MM.1S (cell line): Measurements from ENCODE around the gene C3.

Experiments
- DNase-seq: peaks from one replicate; pipeline ENCODE4 v3.0.0-alpha.2; 2015
- H2AFZ ChIP-seq: fragments of 300-600 bp; sonication (generic); 2 replicates; pipeline ENCODE4 v1.6.0; 2016; ENCODE audit warnings: antibody characterized with exemption, low read length
- H3F3A ChIP-seq: fragments of 300-600 bp; sonication (generic); 2 replicates; pipeline ENCODE4 v1.6.1; 2016; ENCODE audit warnings: mild to moderate bottlenecking, antibody characterized with exemption, low read length, moderate library complexity, mixed read lengths; ENCODE audit not compliant: insufficient read depth
- H3K27ac ChIP-seq: fragments of 300-600 bp; sonication (generic); 2 replicates; pipeline ENCODE4 v1.5.1; 2016; ENCODE audit warnings: mild to moderate bottlenecking, low read length
- H3K27me3 ChIP-seq: fragments of 300-600 bp; sonication (generic); replicated peaks from 2 replicates; pipeline ENCODE4 v1.6.0; 2016; ENCODE audit warnings: low read length; ENCODE audit not compliant: insufficient read depth
- H3K36me3 ChIP-seq: fragments of 300-600 bp; sonication (generic); replicated peaks from 2 replicates; pipeline ENCODE4 v1.6.1; 2016; ENCODE audit warnings: mild to moderate bottlenecking, low read length, mixed read lengths; ENCODE audit not compliant: insufficient read depth
- H3K4me1 ChIP-seq: fragments of 300-600 bp; sonication (generic); 2 replicates; pipeline ENCODE4 v1.6.1; 2016; ENCODE audit warnings: low read length, mixed read lengths
- H3K4me2 ChIP-seq: fragments of 300-600 bp; sonication (generic); 2 replicates; pipeline ENCODE4 v1.6.0; 2016; ENCODE audit warnings: low read depth, low read length
- H3K4me3 ChIP-seq: fragments of 300-600 bp; sonication (generic); 2 replicates; pipeline ENCODE4 v1.5.1; 2016; ENCODE audit warnings: low read length, mixed read lengths
- H3K79me2 ChIP-seq: fragments of 300-600 bp; sonication (generic); 2 replicates; pipeline ENCODE4 v1.6.1; 2016; ENCODE audit warnings: mixed run types, low read length, mixed read lengths
- H3K9ac ChIP-seq: fragments of 300-600 bp; sonication (generic); 2 replicates; pipeline ENCODE4 v1.6.1; 2016; ENCODE audit warnings: low read length, mixed read lengths
- H3K9me2 ChIP-seq: fragments of 300-600 bp; sonication (generic); replicated peaks from 2 replicates; pipeline ENCODE4 v1.6.1; 2016; ENCODE audit warnings: mild to moderate bottlenecking, low read length, mixed read lengths; ENCODE audit not compliant: insufficient read depth
- H3K9me3 ChIP-seq: fragments of 300-600 bp; sonication (generic); replicated peaks from 2 replicates; pipeline ENCODE4 v1.6.1; 2016; ENCODE audit warnings: mild to moderate bottlenecking, low read length, mixed read lengths; ENCODE audit not compliant: insufficient read depth
- H4K20me1 ChIP-seq: fragments of 300-600 bp; sonication (generic); 2 replicates; pipeline ENCODE4 v1.6.1; 2016; ENCODE audit warnings: mild to moderate bottlenecking, low read length, moderate library complexity, mixed read lengths; ENCODE audit not compliant: insufficient read depth
- EZH2 ChIP-seq: fragments of 300-600 bp; sonication (generic); optimal IDR thresholded peaks from 2 replicates; pipeline ENCODE3; 2017; ENCODE audit warnings: low read depth, mild to moderate bottlenecking, antibody characterized with exemption, low read length, mixed read lengths
- EZH2phosphoT487 ChIP-seq: fragments of 300-600 bp; sonication (generic); IDR thresholded peaks from 2 replicates; pipeline ENCODE4 v1.6.1; 2018; ENCODE audit warnings: antibody characterized with exemption, low read length
- TF ChIP-seq, protein P1 (sequence below): fragments of 300-600 bp; sonication (generic); IDR thresholded peaks from 2 replicates; pipeline ENCODE4 v1.5.1; 2016; ENCODE audit warnings: antibody characterized with exemption, low read length, mixed read lengths

Gene C3

DNA sequence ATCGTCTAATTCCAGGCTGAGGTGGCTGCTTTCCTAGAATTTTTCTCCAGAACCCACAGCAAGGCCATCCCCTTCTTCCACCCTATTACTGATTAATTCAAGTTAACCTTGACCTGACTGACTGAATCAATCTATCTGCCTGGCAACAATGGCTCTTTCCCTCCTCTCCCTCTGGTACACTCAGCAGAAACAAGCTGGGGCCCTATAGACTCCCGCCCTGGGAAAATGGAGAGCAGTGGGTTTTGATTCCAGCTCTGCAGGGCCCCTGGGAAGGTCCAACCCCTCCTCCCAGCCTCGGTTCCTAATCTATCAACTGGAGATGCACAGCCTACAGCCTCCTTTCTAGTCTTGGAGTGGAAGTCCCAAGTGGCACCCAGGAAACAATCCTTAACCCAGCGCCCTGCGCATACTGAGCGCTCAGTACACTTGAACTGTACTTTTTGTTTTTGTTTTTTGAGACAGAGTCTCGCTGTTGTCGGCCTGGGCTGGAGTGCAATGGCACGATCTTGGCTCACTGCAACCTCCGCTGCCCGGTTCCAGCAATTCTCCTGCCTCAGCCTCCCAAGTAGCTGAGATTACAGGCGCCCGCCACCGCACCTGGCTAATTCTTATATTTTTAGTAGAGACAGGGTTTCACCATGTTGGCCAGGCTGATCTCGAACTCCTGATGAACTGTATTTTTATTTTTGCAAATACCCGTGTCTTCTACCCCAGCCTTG, 5.2 kb upstream of the C3 start:
- H3K4me2 ChIP-seq: no peak overlapping the region
- no peaks in the 10 kb centered on the region for H4K20me1 ChIP-seq
- no peaks in the 10 kb centered on the region for H3K9me3 ChIP-seq
- TF ChIP-seq, protein P1, sequence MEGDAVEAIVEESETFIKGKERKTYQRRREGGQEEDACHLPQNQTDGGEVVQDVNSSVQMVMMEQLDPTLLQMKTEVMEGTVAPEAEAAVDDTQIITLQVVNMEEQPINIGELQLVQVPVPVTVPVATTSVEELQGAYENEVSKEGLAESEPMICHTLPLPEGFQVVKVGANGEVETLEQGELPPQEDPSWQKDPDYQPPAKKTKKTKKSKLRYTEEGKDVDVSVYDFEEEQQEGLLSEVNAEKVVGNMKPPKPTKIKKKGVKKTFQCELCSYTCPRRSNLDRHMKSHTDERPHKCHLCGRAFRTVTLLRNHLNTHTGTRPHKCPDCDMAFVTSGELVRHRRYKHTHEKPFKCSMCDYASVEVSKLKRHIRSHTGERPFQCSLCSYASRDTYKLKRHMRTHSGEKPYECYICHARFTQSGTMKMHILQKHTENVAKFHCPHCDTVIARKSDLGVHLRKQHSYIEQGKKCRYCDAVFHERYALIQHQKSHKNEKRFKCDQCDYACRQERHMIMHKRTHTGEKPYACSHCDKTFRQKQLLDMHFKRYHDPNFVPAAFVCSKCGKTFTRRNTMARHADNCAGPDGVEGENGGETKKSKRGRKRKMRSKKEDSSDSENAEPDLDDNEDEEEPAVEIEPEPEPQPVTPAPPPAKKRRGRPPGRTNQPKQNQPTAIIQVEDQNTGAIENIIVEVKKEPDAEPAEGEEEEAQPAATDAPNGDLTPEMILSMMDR: no peak
- no peak for TF ChIP-seq EZH2phosphoT487
- TF ChIP-seq EZH2: no peak
- H3K4me3 ChIP-seq: no peak overlapping the region
- H3K9me2 ChIP-seq: no peaks in the 10 kb centered on the region
- H3K27me3 ChIP-seq: peaks cover 15% of the 10 kb centered on the region; the same call in 1 of the 2 replicates
- no peaks in the 10 kb centered on the region for H3K36me3 ChIP-seq
- H3K4me1 ChIP-seq: peaks cover 9% of the 10 kb centered on the region
- H3F3A ChIP-seq: no peaks in the 10 kb centered on the region; the same call in 1 of the 2 replicates
- H3K9ac ChIP-seq: no peak overlapping the region
- DNase-seq: no peak
- H2AFZ ChIP-seq: no peak overlapping the region
- H3K79me2 ChIP-seq: no peaks in the 10 kb centered on the region
- no peak overlapping the region for H3K27ac ChIP-seq

DNA sequence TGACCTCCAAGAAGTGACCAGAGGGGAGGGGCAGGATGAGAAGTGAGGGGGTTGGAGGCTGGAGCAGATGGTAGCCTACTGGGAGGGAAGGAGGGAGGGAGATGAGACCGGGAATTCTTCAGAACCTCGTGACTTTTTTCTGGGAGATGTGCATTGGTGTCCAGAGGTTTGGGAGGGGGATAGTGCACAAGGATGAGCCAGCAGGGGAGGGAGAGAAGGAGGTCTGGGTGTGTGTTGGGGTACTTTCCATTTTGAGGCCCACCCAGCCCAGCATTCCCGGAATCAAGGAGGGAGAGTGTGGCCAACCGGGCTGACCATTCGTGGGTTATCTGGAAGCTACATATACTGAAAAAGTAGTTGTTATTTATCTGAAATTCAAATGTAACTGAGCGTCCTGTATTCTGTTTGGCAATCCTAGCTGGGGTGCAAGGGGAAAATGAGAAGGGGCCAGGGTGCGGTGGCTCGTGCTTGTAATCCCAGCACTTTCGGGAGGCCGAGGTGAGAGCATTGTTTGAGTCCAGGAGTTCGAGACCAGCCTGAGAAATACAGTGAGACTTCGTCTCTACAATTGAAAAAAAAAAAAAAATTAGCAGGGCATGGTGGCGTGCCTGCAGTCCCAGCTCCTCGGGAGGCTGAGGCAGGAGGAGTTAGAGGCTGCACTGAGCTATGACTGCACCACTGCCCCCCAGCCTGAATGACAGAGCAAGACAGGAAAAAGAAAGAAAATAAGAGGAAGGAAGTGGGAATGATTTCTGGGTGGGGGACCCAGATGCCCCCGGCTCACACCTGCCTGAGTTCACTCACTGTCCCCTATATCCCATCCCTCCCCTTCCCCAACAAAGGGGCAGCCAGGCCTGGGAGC, 4.4 kb upstream of the C3 start:
- Histone ChIP-seq H3F3A (no peaks in the 10 kb centered on the region; the same call in 1 of the 2 replicates), H3K27ac (no peak overlapping the region), H3K4me1 (peaks cover 9% of the 10 kb centered on the region), H3K36me3 (no peaks in the 10 kb centered on the region), H3K9ac (no peak overlapping the region), H3K9me2 (no peaks in the 10 kb centered on the region), H3K27me3 (peaks cover 15% of the 10 kb centered on the region; the same call in 1 of the 2 replicates), H3K4me3 (no peak overlapping the region), H3K79me2 (no peaks in the 10 kb centered on the region), H2AFZ (no peak overlapping the region), H4K20me1 (no peaks in the 10 kb centered on the region), H3K9me3 (no peaks in the 10 kb centered on the region), H3K4me2 (no peak overlapping the region)
- TF ChIP-seq, protein P1: no peak
- no peak for TF ChIP-seq EZH2
- no peak for DNase-seq

DNA sequence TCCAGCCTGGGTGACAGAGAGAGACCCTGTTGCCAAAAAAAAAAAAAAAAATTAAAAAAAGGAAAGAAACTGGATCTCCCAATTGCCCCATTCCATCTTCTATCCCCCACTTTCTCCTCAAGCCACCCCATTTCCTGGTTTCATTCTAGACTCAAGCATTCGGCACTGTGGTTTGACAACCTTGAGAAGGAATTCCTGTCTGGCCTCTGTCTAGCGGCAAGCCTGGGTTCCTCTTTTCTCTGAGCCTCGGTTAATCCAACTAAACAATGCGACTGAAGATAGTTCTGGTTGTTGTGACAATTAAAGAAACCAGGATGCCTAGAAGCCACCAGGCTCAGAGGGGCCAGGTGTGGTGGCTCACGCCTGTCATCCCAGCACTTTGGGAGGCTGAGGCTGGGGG, 3.3 kb upstream of the C3 start:
- Histone ChIP-seq H2AFZ (no peak overlapping the region), H3K9me3 (no peaks in the 10 kb centered on the region), H3F3A (no peaks in the 10 kb centered on the region; the same call in 1 of the 2 replicates), H3K4me2 (no peak overlapping the region), H4K20me1 (no peaks in the 10 kb centered on the region), H3K36me3 (no peaks in the 10 kb centered on the region), H3K27ac (no peak overlapping the region), H3K79me2 (no peaks in the 10 kb centered on the region), H3K9me2 (no peaks in the 10 kb centered on the region), H3K27me3 (peaks cover 15% of the 10 kb centered on the region; the same call in 1 of the 2 replicates), H3K4me1 (peaks cover 8% of the 10 kb centered on the region), H3K4me3 (no peak overlapping the region), H3K9ac (no peak overlapping the region)
- no peak for DNase-seq
- TF ChIP-seq EZH2phosphoT487: no peak
- TF ChIP-seq, protein P1: no peak
